AG09319 (cell line): ENCODE measurements around the gene APOH.

Source experiments
- DNase-seq: peaks from one replicate; pipeline ENCODE4 v3.0.0-alpha.2; 2010; ENCODE audit warnings: low read depth; ENCODE audit errors: extremely low read depth
- CTCF ChIP-seq: IDR thresholded peaks from 2 replicates; pipeline ENCODE4 v1.5.1; 2011; ENCODE audit warnings: low read depth, mild to moderate bottlenecking, inconsistent platforms, low read length, moderate library complexity

The APOH gene

GRCh38 chr17:66228887-66229782 lies at the start of gene APOH:
Gene APOH, minus strand, starts transcription at chr17:66229415. Its CDS starts 36 bp downstream, at chr17:66229379.
- TF ChIP-seq CTCF, result no peak
- DNase-seq, result no peak

- DNase-seq, result no peak
- TF ChIP-seq CTCF, result no peak
These were observed 48.0 kb upstream of the APOH start for GRCh38 chr17:66277191-66277590.

DNA sequence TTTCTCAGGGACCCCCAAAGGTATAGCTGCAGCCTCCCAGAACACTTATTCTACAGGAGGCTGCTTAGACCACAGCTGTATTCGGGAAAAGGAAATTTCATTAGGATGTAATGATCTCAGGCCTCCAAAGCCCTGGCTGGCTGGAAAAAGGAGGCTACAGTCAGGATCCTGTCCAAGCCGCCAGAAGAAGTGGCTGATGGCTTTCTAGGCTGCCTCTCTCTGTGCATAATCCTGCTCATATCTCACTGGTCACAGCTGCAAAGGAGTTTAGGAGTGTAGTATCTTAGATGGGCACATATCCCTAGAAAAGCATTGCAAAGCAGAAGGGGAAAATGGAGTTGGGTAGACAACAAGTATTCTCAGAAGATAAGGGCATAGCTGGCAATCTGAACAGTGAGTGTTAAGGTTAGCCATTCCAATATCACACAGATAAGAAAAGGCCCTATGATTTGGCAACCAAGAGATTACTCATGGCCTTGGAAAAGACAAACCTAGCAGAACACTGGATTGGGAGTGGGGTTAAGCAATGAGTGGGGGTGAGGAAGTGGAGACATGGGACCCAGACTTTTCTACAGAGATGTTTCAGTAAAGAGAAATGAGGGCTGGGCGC lies 47.2 kb upstream of the APOH start:
- TF ChIP-seq CTCF, result no peak
- DNase-seq, result no peak

- TF ChIP-seq CTCF, result no peak
- peak; percentile 41 for DNase-seq
These were observed 46.4 kb upstream of the APOH start for GRCh38 chr17:66275651-66276050.

- DNase-seq, result no peak
- TF ChIP-seq CTCF, result no peak
These were observed 44.3 kb upstream of the APOH start for GRCh38 chr17:66273586-66273848.

- TF ChIP-seq CTCF, result no peak
- DNase-seq, result no peak
These were observed 43.8 kb upstream of the APOH start for GRCh38 chr17:66272811-66273585.

DNA sequence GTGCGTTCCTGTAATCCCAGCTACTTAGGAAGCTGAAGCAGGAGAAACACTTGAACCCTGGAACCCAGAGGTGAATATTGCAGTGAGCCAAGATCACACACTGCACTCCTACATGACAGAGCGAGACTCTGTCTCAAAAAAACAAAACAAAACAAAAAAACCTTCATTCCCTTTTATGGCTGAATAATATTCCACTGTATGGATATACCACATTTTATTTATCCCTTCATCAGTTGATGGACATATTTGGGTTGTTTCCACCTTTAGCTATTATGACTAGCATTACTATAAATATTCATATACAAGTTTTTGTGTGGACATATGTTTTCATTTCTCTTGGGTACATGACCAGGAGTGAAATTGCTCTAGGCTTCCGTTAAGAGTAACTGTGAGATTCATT lies 42.3 kb upstream of the APOH start:
- TF ChIP-seq CTCF, result no peak
- DNase-seq, result no peak
